ENCODE results near the gene MAMLD1. TPM values are rescaled to one million over a fixed set of nuclear protein-coding genes. Genes with fewer than 3 reads are reported as not detected.
"Not testable (repeated sequence)": the region's sequence is repeated elsewhere in the genome, so short reads cannot be mapped to it uniquely, and the experiment has no call there.

Gene MAMLD1
- total RNA-seq, 3 donors from 2014 or later = 5.8 to 6.1 (median 6.1) TPM

DNA sequence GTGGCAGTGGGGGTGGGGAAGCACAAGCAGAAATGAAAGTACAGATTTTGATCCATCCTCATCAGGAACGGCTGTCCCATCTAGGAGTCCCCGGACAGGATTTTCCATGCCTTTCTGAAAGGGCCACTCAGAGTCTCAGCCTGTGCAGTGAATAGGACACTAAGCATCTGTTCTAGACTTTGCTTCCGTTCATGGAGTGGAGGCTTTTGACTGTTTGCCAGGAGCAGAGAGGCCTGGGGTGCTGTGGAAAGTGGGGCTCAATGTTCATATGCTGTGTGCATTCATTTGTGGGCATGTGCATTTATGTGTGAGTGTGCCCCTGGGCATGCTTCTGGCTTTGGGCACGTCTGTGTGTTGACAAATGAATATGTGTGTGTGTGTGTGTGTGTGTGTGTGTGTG, 25.6 kb upstream of the MAMLD1 start:
- no peaks in the 10 kb centered on the region for H3K36me3 Mint-ChIP-seq (ENCODE audit: insufficient read depth)
- H3K27me3 Mint-ChIP-seq (ENCODE audit: low read depth) = no peaks in the 10 kb centered on the region
- peaks cover 10% of the 10 kb centered on the region for H3K4me1 Mint-ChIP-seq (ENCODE audit: low read depth)
- no peak overlapping the region for H3K4me3 Mint-ChIP-seq
- ATAC-seq (no peak), DNase-seq (no peak)
- H3K9me3 Mint-ChIP-seq = no peaks in the 10 kb centered on the region

DNA sequence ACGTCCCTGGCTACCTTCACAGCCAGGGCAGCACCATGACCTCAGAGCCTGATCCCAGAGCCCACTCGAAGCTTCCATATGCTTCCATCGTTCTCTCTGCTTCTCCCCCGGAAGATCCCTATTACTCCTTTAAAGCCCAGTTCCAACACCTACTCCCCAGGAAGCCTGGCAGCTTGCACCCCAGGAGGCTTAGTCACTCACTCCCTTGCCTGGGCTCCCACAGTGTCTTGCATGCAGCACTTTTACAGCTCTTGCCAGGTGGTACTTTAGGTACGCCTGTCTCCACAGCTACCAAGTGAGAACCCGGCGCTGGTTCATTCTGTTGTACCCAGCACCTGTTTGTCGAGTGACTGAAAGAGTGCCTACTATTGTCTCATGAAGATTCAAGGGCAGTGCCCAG, 24.5 kb upstream of the MAMLD1 start:
- H3K4me3 Mint-ChIP-seq = no peak overlapping the region
- H3K9me3 Mint-ChIP-seq = no peaks in the 10 kb centered on the region
- no peak for ATAC-seq
- H3K27me3 Mint-ChIP-seq (ENCODE audit: low read depth) = no peaks in the 10 kb centered on the region
- no peak for DNase-seq
- H3K36me3 Mint-ChIP-seq (ENCODE audit: insufficient read depth) = no peaks in the 10 kb centered on the region
- H3K4me1 Mint-ChIP-seq (ENCODE audit: low read depth) = no peaks in the 10 kb centered on the region

- Mint-ChIP-seq H3K9me3 (no peaks in the 10 kb centered on the region), H3K4me1 (ENCODE audit: low read depth) (no peaks in the 10 kb centered on the region), H3K27me3 (ENCODE audit: low read depth) (no peaks in the 10 kb centered on the region), H3K4me3 (no peak overlapping the region), H3K36me3 (ENCODE audit: insufficient read depth) (no peaks in the 10 kb centered on the region)
- DNase-seq = no peak
- ATAC-seq = no peak
Observed at GRCh38 chrX:150339736-150340135, 23.4 kb upstream of the MAMLD1 start.

- not testable (repeated sequence) for H3K4me1 Mint-ChIP-seq (ENCODE audit: low read depth); ATAC-seq; H3K4me3 Mint-ChIP-seq
Observed at GRCh38 chrX:150340326-150340725, 22.8 kb upstream of the MAMLD1 start.

GRCh38 chrX:150347471-150347870, 15.6 kb upstream of the MAMLD1 start:
- ATAC-seq = no peak
- no peak for DNase-seq
- Mint-ChIP-seq H3K36me3 (ENCODE audit: insufficient read depth) (no peaks in the 10 kb centered on the region), H3K27me3 (ENCODE audit: low read depth) (no peaks in the 10 kb centered on the region), H3K4me1 (ENCODE audit: low read depth) (no peaks in the 10 kb centered on the region), H3K4me3 (no peak overlapping the region), H3K9me3 (no peaks in the 10 kb centered on the region)

More at GRCh38 chrX:150340326-150340725, 22.8 kb upstream of the MAMLD1 start:
- not testable (repeated sequence) for H3K36me3 Mint-ChIP-seq (ENCODE audit: insufficient read depth); DNase-seq; H3K9me3 Mint-ChIP-seq; H3K27me3 Mint-ChIP-seq (ENCODE audit: low read depth)

DNA sequence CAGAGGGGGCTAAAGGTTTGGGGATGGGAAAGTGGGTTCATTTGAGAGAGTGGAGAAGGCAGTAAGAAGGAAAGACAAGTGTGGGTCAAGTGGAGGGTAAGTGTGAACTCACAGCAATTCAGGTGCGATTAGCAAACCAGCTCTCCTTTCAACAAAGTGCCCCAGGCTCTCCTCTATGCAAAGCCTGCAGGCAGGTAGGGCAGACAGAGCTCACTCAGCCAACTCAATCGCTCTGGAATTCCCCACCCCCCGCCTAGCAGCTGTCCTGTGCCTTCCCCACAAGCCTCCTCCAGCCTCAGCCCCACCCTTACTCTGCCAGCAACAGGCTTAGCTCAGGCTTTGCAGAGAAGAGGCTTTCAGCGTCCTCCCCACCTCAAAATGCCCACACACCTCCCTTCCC, 14.8 kb upstream of the MAMLD1 start:
- DNase-seq = no peak
- no peaks in the 10 kb centered on the region for H3K27me3 Mint-ChIP-seq (ENCODE audit: low read depth)
- no peaks in the 10 kb centered on the region for H3K4me1 Mint-ChIP-seq (ENCODE audit: low read depth)
- H3K36me3 Mint-ChIP-seq (ENCODE audit: insufficient read depth) = no peaks in the 10 kb centered on the region
- H3K4me3 Mint-ChIP-seq = no peak overlapping the region
- ATAC-seq = no peak
- H3K9me3 Mint-ChIP-seq = no peaks in the 10 kb centered on the region

- H3K9me3 Mint-ChIP-seq = no peaks in the 10 kb centered on the region
- no peaks in the 10 kb centered on the region for H3K36me3 Mint-ChIP-seq (ENCODE audit: insufficient read depth)
- H3K4me1 Mint-ChIP-seq (ENCODE audit: low read depth) = no peaks in the 10 kb centered on the region
- no peak for DNase-seq
- H3K4me3 Mint-ChIP-seq = no peak overlapping the region
- no peaks in the 10 kb centered on the region for H3K27me3 Mint-ChIP-seq (ENCODE audit: low read depth)
- ATAC-seq = no peak
Observed at GRCh38 chrX:150352114-150352513, 11.0 kb upstream of the MAMLD1 start.

GRCh38 chrX:150352581-150352980, 10.5 kb upstream of the MAMLD1 start:
- Mint-ChIP-seq H3K9me3 (no peaks in the 10 kb centered on the region), H3K4me1 (ENCODE audit: low read depth) (no peaks in the 10 kb centered on the region), H3K4me3 (no peak overlapping the region), H3K27me3 (ENCODE audit: low read depth) (no peaks in the 10 kb centered on the region), H3K36me3 (ENCODE audit: insufficient read depth) (no peaks in the 10 kb centered on the region)
- no peak for DNase-seq
- ATAC-seq = no peak

- DNase-seq (no peak), ATAC-seq (no peak)
Observed at GRCh38 chrX:150355913-150356312, 7.2 kb upstream of the MAMLD1 start.

DNA sequence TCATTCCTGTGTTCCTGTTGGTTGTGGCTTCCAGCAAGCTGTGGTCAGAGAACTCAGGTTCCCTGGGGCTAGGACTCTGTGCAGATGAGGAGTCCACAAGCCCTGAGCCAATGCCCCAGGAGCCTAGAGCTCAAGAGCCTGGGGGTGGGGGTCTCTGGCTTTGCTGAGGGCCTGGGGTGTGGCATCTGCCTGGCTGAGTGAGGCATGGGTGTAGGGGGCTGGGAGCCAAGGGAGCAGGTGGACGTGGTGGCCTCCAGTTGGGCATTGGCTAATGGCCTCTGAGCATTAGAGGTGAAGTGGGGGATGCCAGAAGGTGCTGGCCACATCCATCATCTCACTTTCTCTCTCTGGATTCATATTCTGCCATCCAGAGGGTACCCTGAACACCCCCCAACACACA, 5.3 kb upstream of the MAMLD1 start:
- DNase-seq = no peak
- no peaks in the 10 kb centered on the region for H3K36me3 Mint-ChIP-seq (ENCODE audit: insufficient read depth)
- no peak for ATAC-seq
- H3K9me3 Mint-ChIP-seq = no peaks in the 10 kb centered on the region
- H3K4me1 Mint-ChIP-seq (ENCODE audit: low read depth) = peaks cover 16% of the 10 kb centered on the region
- peaks cover 23% of the 10 kb centered on the region for H3K27me3 Mint-ChIP-seq (ENCODE audit: low read depth)
- no peak overlapping the region for H3K4me3 Mint-ChIP-seq

More at GRCh38 chrX:150355913-150356312, 7.2 kb upstream of the MAMLD1 start:
- peaks cover 3% of the 10 kb centered on the region for H3K4me1 Mint-ChIP-seq (ENCODE audit: low read depth)
- no peaks in the 10 kb centered on the region for H3K9me3 Mint-ChIP-seq
- no peak overlapping the region for H3K4me3 Mint-ChIP-seq
- peaks cover 16% of the 10 kb centered on the region for H3K27me3 Mint-ChIP-seq (ENCODE audit: low read depth)
- H3K36me3 Mint-ChIP-seq (ENCODE audit: insufficient read depth) = no peaks in the 10 kb centered on the region

GRCh38 chrX:150358651-150359050, 4.5 kb upstream of the MAMLD1 start:
- no peaks in the 10 kb centered on the region for H3K36me3 Mint-ChIP-seq (ENCODE audit: insufficient read depth)
- no peak for DNase-seq
- H3K4me3 Mint-ChIP-seq = no peak overlapping the region
- peaks cover 16% of the 10 kb centered on the region for H3K4me1 Mint-ChIP-seq (ENCODE audit: low read depth)
- no peaks in the 10 kb centered on the region for H3K9me3 Mint-ChIP-seq
- ATAC-seq = no peak
- peaks cover 23% of the 10 kb centered on the region for H3K27me3 Mint-ChIP-seq (ENCODE audit: low read depth)

GRCh38 chrX:150360331-150360730, 2.8 kb upstream of the MAMLD1 start:
- DNase-seq (no peak), ATAC-seq (no peak)
- H3K27me3 Mint-ChIP-seq (ENCODE audit: low read depth) = peaks cover 23% of the 10 kb centered on the region
- H3K4me1 Mint-ChIP-seq (ENCODE audit: low read depth) = peaks cover 16% of the 10 kb centered on the region
- no peaks in the 10 kb centered on the region for H3K36me3 Mint-ChIP-seq (ENCODE audit: insufficient read depth)
- no peak overlapping the region for H3K4me3 Mint-ChIP-seq
- no peaks in the 10 kb centered on the region for H3K9me3 Mint-ChIP-seq

- peaks cover 25% of the 10 kb centered on the region for H3K27me3 Mint-ChIP-seq (ENCODE audit: low read depth)
- peaks cover 20% of the 10 kb centered on the region for H3K4me1 Mint-ChIP-seq (ENCODE audit: low read depth)
- H3K36me3 Mint-ChIP-seq (ENCODE audit: insufficient read depth) = no peaks in the 10 kb centered on the region
- peak; percentile 5 to 18 for ATAC-seq
- peak; percentile 37 for DNase-seq
- no peaks in the 10 kb centered on the region for H3K9me3 Mint-ChIP-seq
- H3K4me3 Mint-ChIP-seq = peak overlapping the region; percentile 83
Observed at GRCh38 chrX:150361070-150361776, 1.9 kb upstream of the MAMLD1 start.

DNA sequence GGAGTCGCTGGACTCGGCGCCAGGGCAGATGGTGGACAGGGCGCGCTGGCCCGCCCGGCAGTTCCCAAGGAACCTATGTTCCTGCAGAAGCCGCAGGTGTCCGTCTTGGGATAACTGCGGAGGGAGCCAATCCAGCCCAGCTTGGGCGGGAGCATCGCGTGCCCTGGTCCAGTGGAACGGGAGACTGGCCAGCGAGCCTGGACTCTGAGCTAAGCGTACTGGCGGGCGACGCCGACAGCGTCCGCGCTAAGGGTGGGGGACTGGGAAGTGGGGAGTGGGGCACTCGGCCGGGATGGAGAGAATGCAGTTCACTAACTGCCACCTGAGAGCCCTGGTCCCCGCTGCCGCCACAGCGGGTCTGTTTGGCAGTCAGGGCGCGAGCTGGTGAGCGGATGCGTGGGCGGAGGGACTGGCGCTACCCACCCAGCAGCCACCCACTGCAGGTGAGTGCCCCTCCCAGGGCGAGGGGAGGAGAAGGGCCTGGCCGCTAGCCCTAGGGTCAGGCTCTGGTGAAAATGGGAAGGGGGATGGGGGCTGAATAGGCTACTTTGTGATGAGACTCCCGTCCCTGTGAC, 1.3 kb upstream of the MAMLD1 start:
- H3K4me3 Mint-ChIP-seq = peak overlapping the region; percentile 83
- H3K36me3 Mint-ChIP-seq (ENCODE audit: insufficient read depth) = no peaks in the 10 kb centered on the region
- ATAC-seq (no peak), DNase-seq (peak; percentile 27)
- H3K27me3 Mint-ChIP-seq (ENCODE audit: low read depth) = peaks cover 26% of the 10 kb centered on the region
- no peaks in the 10 kb centered on the region for H3K9me3 Mint-ChIP-seq
- peaks cover 26% of the 10 kb centered on the region for H3K4me1 Mint-ChIP-seq (ENCODE audit: low read depth)

GRCh38 chrX:150363561-150364346, 637 bp downstream of the MAMLD1 start:
- H3K36me3 Mint-ChIP-seq (ENCODE audit: insufficient read depth) = no peaks in the 10 kb centered on the region
- H3K4me3 Mint-ChIP-seq = peak overlapping the region; percentile 74
- ATAC-seq (peak; percentile 4 to 5), DNase-seq (no peak)
- H3K27me3 Mint-ChIP-seq (ENCODE audit: low read depth) = peaks cover 26% of the 10 kb centered on the region
- H3K9me3 Mint-ChIP-seq = no peaks in the 10 kb centered on the region
- peaks cover 28% of the 10 kb centered on the region for H3K4me1 Mint-ChIP-seq (ENCODE audit: low read depth)
